ENCODE results near the gene NOP14. TPM values are rescaled to one million over a fixed set of nuclear protein-coding genes. Genes with fewer than 3 reads are reported as not detected.

Gene NOP14
- total and polyA plus RNA-seq, 2 experiments from 2014 or later = 29.9 to 38.7 TPM

- H2AFZ ChIP-seq = no peak overlapping the region
- no peak for TF ChIP-seq POLR2AphosphoS5 (IDR thresholded peaks at IDR 0.05; ENCODE audit: low read depth)
- no peak for TF ChIP-seq ZNF331 (CRISPR knock-in tag; IDR thresholded peaks at IDR 0.05; ENCODE audit: low read depth)
- TF ChIP-seq EZH2 (IDR thresholded peaks at IDR 0.05; ENCODE audit: low read depth, unreplicated experiment) = no peak
- TF ChIP-seq, protein P1, sequence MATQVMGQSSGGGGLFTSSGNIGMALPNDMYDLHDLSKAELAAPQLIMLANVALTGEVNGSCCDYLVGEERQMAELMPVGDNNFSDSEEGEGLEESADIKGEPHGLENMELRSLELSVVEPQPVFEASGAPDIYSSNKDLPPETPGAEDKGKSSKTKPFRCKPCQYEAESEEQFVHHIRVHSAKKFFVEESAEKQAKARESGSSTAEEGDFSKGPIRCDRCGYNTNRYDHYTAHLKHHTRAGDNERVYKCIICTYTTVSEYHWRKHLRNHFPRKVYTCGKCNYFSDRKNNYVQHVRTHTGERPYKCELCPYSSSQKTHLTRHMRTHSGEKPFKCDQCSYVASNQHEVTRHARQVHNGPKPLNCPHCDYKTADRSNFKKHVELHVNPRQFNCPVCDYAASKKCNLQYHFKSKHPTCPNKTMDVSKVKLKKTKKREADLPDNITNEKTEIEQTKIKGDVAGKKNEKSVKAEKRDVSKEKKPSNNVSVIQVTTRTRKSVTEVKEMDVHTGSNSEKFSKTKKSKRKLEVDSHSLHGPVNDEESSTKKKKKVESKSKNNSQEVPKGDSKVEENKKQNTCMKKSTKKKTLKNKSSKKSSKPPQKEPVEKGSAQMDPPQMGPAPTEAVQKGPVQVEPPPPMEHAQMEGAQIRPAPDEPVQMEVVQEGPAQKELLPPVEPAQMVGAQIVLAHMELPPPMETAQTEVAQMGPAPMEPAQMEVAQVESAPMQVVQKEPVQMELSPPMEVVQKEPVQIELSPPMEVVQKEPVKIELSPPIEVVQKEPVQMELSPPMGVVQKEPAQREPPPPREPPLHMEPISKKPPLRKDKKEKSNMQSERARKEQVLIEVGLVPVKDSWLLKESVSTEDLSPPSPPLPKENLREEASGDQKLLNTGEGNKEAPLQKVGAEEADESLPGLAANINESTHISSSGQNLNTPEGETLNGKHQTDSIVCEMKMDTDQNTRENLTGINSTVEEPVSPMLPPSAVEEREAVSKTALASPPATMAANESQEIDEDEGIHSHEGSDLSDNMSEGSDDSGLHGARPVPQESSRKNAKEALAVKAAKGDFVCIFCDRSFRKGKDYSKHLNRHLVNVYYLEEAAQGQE (IDR thresholded peaks at IDR 0.05; ENCODE audit: unreplicated experiment) = no peak
- H3K4me1 ChIP-seq (ENCODE audit: insufficient read depth) = no peaks in the 10 kb centered on the region
- H3K4me2 ChIP-seq = no peak overlapping the region
- 0 out of 2 replicates have a peak, but pooled peaks cover 2% of the 10 kb centered on the region for H3F3A ChIP-seq (replicated peaks; ENCODE audit: low read depth)
- Mint-ChIP-seq H3K27me3 (ENCODE audit: insufficient read depth, low read depth, poor library complexity) (peaks cover 2% of the 10 kb centered on the region), H3K9me3 (no peaks in the 10 kb centered on the region), H3K4me1 (no peaks in the 10 kb centered on the region), H3K27ac (no peak overlapping the region), H3K36me3 (ENCODE audit: low read depth) (peaks cover 68% of the 10 kb centered on the region), H3K4me3 (no peak overlapping the region)
- peaks cover 9% of the 10 kb centered on the region for H4K20me1 ChIP-seq (replicated peaks; ENCODE audit: insufficient read depth)
- DNase-seq (ENCODE audit: low spot score) (no peak), ATAC-seq (no peak)
- H3K36me3 ChIP-seq (ENCODE audit: insufficient read depth) = peaks cover 38% of the 10 kb centered on the region
- 0 out of 2 replicates have a peak, but pooled peaks cover 3% of the 10 kb centered on the region for H3K9me2 ChIP-seq (ENCODE audit: insufficient read depth)
- H3K79me2 ChIP-seq (replicated peaks; ENCODE audit: insufficient read depth) = no peaks in the 10 kb centered on the region
- H3K27ac ChIP-seq (ENCODE audit: low read depth) = no peak overlapping the region
- no peaks in the 10 kb centered on the region for H3K27me3 ChIP-seq (ENCODE audit: insufficient read depth)
- no peak overlapping the region for H3K4me3 ChIP-seq
Observed at GRCh38 chr4:2901186-2901585, 62.0 kb downstream of the NOP14 start.

- no peak overlapping the region for H3K27ac Mint-ChIP-seq
- 0 out of 2 replicates have a peak, but pooled peaks cover 2% of the 10 kb centered on the region for H3F3A ChIP-seq (replicated peaks; ENCODE audit: low read depth)
- H3K4me1 ChIP-seq (ENCODE audit: insufficient read depth) = no peaks in the 10 kb centered on the region
- H3K4me3 ChIP-seq = no peak overlapping the region
- no peak overlapping the region for H2AFZ ChIP-seq
- no peak for ATAC-seq
- TF ChIP-seq POLR2AphosphoS5 (IDR thresholded peaks at IDR 0.05; ENCODE audit: low read depth) (no peak), EZH2phosphoT487 (IDR thresholded peaks at IDR 0.05; ENCODE audit: unreplicated experiment) (no peak), STAT1 (IDR thresholded peaks at IDR 0.05; ENCODE audit: unreplicated experiment) (no peak)
- TF ChIP-seq, protein P2, sequence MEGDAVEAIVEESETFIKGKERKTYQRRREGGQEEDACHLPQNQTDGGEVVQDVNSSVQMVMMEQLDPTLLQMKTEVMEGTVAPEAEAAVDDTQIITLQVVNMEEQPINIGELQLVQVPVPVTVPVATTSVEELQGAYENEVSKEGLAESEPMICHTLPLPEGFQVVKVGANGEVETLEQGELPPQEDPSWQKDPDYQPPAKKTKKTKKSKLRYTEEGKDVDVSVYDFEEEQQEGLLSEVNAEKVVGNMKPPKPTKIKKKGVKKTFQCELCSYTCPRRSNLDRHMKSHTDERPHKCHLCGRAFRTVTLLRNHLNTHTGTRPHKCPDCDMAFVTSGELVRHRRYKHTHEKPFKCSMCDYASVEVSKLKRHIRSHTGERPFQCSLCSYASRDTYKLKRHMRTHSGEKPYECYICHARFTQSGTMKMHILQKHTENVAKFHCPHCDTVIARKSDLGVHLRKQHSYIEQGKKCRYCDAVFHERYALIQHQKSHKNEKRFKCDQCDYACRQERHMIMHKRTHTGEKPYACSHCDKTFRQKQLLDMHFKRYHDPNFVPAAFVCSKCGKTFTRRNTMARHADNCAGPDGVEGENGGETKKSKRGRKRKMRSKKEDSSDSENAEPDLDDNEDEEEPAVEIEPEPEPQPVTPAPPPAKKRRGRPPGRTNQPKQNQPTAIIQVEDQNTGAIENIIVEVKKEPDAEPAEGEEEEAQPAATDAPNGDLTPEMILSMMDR (conservative IDR thresholded peaks at IDR 0.05; ENCODE audit: low read depth in 2 of 2) = no peak
- no peak for DNase-seq (ENCODE audit: low spot score)
- peaks cover 6% of the 10 kb centered on the region for H4K20me1 ChIP-seq (replicated peaks; ENCODE audit: insufficient read depth)
- H3K79me2 ChIP-seq (replicated peaks; ENCODE audit: insufficient read depth) = no peaks in the 10 kb centered on the region
- H3K4me1 Mint-ChIP-seq = no peaks in the 10 kb centered on the region
- no peak overlapping the region for H3K4me3 Mint-ChIP-seq
- peaks cover 39% of the 10 kb centered on the region for H3K36me3 ChIP-seq (ENCODE audit: insufficient read depth)
- H3K4me2 ChIP-seq = no peak overlapping the region
- H3K27me3 Mint-ChIP-seq (ENCODE audit: insufficient read depth, low read depth, poor library complexity) = no peaks in the 10 kb centered on the region
- 0 out of 2 replicates have a peak, but pooled peaks cover 3% of the 10 kb centered on the region for H3K9me2 ChIP-seq (ENCODE audit: insufficient read depth)
- no peaks in the 10 kb centered on the region for H3K27me3 ChIP-seq (ENCODE audit: insufficient read depth)
- peaks cover 69% of the 10 kb centered on the region for H3K36me3 Mint-ChIP-seq (ENCODE audit: low read depth)
- no peaks in the 10 kb centered on the region for H3K9me3 Mint-ChIP-seq
- H3K27ac ChIP-seq (ENCODE audit: low read depth) = no peak overlapping the region
Observed at GRCh38 chr4:2900741-2901140, 62.5 kb downstream of the NOP14 start.

Measured in GM23338 (cell line).